ELF-1 (cell line): ENCODE results near the gene LPCAT2.

Source experiments
- DNase-seq: peaks from one replicate; pipeline ENCODE4 v3.0.0-alpha.2; 2016; ENCODE audit warnings: low read depth, low spot score

Gene LPCAT2

GRCh38 chr16:55480228-55480655 is 28.6 kb upstream of the LPCAT2 start:
- peak; percentile 67 for DNase-seq

GRCh38 chr16:55481023-55481422 is 27.8 kb upstream of the LPCAT2 start:
- DNase-seq, result no peak

DNA sequence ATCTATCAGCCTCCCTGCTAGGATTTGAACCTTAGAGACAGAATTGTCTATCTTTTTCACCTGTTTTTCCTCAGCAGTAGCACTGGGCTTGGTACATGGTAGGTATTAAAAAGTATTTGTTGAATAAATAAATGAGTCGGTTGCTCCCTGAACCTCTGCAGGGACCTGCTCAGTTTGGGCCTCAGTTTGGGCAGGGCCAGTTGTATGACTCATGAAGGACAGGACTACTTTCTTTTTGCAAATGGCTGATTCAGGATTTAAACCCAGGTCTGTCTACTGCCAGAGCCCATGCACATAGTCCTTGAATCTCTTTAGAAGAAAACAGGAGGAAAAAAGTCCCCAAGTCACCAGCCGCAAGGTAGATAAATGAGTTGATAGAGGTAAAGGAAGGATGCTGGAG is 26.8 kb upstream of the LPCAT2 start:
- no peak for DNase-seq

DNA sequence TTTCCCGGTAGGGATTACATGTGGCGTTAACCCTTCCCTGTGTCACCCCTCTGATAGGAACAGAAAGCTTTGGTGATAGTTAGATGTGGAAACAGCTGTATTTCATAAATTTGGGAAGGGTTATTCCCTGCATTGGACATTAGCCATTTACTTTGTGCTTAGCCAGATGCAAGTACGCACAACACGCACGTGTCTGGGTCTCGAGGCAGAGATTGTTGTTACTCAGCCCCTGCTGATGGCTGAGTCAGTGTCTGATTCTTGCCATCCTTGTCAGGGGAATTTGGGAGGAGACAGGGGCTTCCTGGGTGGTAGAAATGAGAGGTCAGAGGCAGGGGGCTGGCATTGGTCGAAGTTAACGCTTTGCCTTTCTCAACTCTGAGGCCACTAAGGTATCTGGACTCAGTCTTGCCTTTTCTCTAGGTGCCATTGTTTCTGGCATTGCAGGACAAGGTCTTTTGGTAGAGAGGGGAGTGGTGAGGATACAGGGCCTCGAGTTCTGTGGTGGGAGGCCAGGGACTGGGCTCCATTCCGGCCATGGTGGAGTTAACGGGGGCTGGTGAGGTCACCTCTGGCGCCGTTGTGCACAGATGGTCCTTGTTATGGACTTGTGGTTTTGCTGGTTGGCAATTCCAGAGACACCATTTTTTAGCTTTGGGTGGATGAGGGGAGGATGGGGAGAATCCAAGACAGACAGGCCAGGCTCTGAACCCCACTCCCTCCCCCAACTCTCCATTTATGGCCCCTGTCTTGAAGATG is 21.6 kb upstream of the LPCAT2 start:
- no peak for DNase-seq

GRCh38 chr16:55488306-55488705 is 20.6 kb upstream of the LPCAT2 start:
- DNase-seq, result no peak

DNA sequence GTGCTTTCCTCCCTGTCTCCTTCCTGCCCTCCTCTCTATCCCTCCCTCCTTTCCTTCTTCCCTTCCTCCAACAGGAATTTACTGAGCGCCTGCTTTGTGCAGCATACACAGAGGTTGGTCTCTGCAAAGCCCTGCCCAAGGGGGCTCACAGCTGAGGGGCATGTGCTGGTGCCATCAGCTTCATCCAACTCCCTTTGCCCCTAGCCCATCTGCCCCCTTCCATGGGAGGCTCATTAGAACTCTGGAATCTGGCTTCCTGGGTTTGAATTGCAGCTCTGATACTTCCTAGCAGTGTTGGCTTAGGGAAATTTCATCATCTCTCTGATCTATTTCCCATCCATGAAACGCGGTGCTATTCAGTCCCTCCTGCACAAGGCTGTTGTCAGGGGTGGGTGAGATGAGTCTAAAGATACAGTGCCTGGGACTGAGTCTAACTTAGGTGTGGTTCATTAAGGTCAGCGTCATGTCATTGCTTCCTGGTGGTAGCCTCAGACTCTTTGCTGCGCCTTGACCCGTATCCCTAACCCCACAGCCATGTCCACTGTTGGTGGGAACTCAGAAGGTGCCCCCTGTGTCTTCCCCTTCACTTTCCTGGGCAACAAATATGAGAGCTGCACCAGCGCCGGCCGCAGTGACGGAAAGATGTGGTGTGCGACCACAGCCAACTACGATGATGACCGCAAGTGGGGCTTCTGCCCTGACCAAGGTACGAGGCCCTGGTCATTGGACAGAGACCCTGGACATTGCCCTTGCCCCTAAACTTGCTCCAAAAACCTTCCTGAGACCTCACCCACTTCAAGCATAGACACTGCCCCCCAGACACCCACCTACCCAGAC is 19.5 kb upstream of the LPCAT2 start:
- DNase-seq, result no peak

- no peak for DNase-seq
These were observed 19.0 kb upstream of the LPCAT2 start for GRCh38 chr16:55489956-55490265.

GRCh38 chr16:55490301-55490700 is 18.6 kb upstream of the LPCAT2 start:
- no peak for DNase-seq

DNA sequence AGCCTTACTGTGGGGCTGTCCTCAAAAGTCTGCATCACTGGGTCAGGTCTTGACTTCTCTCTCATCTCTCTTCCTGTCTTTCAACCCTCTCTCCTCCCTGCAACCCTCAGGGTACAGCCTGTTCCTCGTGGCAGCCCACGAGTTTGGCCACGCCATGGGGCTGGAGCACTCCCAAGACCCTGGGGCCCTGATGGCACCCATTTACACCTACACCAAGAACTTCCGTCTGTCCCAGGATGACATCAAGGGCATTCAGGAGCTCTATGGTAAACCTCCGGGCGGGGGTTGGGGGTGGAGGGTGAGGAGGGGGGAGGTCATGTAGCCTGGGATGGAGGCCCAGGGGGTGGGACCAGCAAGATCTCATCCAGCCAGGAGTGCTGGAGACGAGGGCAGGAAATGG is 17.2 kb upstream of the LPCAT2 start:
- DNase-seq, result no peak

DNA sequence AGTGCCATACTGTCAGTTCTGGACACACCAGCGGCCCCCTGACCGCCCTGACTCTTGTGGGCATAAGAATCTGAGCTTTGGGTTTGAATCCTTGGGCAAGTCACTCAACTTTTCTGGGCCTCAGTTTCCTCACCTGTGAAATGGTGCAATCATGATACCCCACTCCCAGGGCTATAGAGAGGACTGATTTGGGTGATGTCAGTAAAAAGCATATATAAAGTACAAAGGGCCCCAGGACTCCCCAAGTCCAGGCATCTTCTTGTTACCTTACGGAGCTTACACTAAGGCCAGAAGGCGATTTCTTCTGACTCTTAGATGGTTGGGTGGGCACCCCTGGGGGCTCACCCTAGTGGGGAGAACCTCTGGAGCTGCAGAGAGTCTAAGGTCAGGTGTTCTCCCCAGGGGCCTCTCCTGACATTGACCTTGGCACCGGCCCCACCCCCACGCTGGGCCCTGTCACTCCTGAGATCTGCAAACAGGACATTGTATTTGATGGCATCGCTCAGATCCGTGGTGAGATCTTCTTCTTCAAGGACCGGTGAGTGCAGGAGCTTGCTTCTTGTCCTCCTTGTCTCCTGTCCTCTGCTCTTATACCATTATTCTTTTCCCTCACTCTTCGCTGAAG is 16.0 kb upstream of the LPCAT2 start:
- no peak for DNase-seq

DNA sequence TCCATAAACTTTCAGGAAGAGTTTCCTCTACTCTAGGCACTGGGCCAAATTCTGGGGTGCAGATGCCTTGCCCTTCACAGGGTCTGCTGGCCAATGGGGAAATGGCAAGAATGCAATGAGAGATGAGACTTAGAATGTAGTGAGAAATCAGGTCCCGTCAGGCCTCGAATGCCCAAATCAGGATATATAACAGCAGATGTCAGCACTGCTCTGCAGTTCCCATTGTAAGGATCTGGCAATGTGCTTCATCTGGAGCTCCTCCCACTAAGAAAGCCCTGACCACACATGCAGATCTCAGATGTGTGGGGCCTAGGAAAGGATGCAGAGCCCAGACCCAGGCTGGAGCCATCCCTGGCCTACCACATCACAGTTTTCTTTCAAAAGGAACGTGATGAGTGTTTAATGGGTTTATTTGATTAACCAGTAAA is 13.9 kb upstream of the LPCAT2 start:
- DNase-seq, result no peak

DNA sequence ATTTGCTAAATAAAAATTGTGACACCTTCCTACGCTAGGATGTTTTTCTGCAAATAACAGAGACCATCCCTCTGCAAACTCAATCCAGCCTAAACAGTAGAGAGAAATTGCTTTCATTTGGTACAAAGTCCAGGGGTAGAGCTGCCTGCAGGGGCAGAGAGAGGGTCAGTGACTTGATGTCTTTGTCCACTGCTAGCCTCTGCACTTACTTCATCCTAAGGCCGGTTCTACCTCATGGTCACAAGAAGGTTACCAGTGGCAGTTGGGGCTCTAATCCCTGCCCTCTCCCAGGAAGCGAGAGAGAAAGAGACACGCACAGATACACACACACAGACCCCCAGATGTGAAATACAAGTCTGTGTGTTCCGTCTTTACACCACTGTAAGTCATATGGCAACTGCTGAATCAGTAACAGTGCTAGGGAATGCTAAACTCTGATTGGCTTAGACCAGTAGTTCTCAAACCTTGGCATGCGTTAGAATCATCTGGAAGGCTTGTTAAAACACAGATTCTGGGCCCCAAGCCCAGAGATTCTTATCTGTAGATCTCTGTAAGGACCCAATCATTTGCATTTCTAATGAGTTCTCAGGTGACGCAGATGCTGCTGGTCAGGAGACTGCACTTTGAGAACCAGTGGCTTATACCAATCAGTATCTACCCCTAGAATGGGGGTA is 13.1 kb upstream of the LPCAT2 start:
- no peak for DNase-seq

DNA sequence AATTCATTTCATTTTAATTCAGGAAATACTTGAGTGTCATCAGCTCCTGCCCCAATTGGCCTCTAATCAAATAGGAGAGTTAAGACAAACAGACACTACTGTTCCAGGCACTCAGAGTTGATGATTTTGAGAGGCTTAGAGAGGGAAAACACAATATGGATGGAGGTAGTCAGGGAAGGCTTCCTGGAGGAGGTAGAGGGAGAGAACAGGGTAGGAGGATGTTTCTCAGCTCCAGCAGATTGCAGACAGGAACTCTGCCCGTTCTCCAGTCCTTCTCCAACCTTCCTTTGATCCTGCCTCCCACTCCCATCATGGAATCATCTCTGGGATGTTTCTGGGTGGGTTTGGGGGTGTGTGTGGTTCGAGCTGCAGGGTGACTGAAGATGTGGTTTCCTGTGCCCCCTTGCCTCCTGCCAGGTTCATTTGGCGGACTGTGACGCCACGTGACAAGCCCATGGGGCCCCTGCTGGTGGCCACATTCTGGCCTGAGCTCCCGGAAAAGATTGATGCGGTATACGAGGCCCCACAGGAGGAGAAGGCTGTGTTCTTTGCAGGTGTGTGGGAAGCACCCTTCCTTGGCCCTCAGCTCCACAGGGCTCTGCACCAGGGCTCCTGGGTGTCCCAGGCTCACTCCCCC is 12.2 kb upstream of the LPCAT2 start:
- no peak for DNase-seq

GRCh38 chr16:55497558-55497957 is 11.3 kb upstream of the LPCAT2 start:
- DNase-seq, result no peak

- no peak for DNase-seq
These were observed 10.8 kb upstream of the LPCAT2 start for GRCh38 chr16:55498101-55498500.

GRCh38 chr16:55499281-55499680 is 9.6 kb upstream of the LPCAT2 start:
- no peak for DNase-seq

DNA sequence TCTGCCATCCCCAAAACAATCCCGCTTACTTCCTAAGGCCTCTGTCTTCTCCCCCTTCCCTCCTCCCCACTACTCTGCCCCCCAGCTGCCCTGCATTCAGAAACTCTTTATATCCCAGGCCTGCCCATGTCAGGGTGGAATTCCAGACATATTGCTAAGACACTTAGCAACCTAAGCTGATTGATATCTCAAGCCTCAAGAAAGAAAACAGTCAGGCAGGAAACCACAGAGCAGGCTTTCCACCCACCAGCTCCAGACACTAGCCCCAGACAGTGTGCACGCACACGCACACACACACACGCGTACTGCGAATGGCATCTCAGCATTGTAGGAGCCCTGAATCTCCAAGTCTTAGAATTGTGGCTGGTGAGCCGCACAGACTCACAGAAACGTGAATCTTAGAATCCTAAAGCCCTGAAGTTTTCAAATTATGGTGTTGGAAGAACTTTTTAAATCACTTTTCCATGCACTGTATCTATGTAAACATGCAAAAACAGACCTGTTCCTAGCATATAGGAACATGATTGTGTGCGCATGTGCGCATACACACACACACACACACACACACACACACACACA is 8.8 kb upstream of the LPCAT2 start:
- DNase-seq, result peak; percentile 74

GRCh38 chr16:55500530-55501011 is 8.3 kb upstream of the LPCAT2 start:
- DNase-seq, result peak; percentile 65

- no peak for DNase-seq
These were observed 7.1 kb upstream of the LPCAT2 start for GRCh38 chr16:55501549-55502322.

DNA sequence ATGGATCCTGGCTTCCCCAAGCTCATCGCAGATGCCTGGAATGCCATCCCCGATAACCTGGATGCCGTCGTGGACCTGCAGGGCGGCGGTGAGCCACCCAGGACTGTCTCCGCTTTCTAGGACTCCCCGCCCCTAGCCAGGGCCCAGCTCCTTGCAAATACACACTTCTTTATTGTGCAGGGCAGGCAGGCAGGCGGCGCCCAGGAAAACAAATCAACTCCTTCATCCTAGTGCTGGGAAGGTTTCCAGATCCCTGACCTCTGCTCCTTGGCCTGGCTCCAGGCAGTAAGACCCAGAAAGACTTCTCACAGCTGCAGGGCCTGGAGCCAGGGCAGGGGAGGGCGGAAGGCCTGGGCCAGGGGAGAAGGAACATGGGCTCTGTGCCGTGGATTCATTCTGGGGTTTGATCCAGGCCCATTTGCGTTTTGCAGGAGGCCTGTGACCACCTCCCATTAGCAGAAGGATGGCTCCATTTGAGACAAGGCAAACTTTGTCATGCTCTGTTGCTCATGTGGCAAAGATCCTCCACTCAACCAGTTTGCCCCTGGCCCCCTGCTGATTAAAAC is 6.0 kb upstream of the LPCAT2 start:
- peak; percentile 92 for DNase-seq
